ENCODE measurements around the gene CREB3L2. TPM values are rescaled to one million over a fixed set of nuclear protein-coding genes. Genes with fewer than 3 reads are reported as not detected.

CREB3L2 gene
- total and polyA plus RNA-seq, 12 donors = 11.4 to 169 (median 63.1) TPM

DNA sequence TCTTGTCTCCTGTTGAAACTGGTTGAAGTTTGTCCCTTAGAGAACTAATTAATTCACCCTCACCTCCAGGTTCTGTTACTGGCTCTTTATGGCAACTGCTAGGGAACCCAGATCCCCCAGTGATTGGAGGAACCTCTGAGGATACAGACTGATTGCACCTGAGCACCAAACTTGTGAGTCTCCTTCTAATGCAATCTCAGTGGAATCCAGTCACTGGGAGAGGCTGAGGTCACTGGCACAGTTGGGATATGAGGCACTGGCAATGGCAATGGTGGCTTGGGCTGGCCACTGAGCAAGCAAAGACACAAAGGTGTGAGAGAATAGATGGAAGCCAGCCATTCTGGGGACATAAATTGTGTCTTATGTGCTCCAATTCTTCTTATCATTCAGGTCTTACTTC lies 149.8 kb downstream of the CREB3L2 start:
- Histone ChIP-seq H3K9me3 (replicated peaks in 1 of 3) (no peaks in the 10 kb centered on the region), H3K4me3 (no peak overlapping the region), H3K4me1 (replicated peaks in 1 of 2) (peaks cover 3 to 9% of the 10 kb centered on the region in 2 donors), H3K27ac (no peak overlapping the region), H3K27me3 (no peaks in the 10 kb centered on the region), H3K36me3 (replicated peaks in 1 of 2) (no peaks in the 10 kb centered on the region)
- DNase-seq = no peak
- intact Hi-C loops (cut with DNase I) = no loop called here
- TF ChIP-seq, protein P1, sequence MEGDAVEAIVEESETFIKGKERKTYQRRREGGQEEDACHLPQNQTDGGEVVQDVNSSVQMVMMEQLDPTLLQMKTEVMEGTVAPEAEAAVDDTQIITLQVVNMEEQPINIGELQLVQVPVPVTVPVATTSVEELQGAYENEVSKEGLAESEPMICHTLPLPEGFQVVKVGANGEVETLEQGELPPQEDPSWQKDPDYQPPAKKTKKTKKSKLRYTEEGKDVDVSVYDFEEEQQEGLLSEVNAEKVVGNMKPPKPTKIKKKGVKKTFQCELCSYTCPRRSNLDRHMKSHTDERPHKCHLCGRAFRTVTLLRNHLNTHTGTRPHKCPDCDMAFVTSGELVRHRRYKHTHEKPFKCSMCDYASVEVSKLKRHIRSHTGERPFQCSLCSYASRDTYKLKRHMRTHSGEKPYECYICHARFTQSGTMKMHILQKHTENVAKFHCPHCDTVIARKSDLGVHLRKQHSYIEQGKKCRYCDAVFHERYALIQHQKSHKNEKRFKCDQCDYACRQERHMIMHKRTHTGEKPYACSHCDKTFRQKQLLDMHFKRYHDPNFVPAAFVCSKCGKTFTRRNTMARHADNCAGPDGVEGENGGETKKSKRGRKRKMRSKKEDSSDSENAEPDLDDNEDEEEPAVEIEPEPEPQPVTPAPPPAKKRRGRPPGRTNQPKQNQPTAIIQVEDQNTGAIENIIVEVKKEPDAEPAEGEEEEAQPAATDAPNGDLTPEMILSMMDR (IDR thresholded peaks at IDR 0.05) = no peak
- no peak for TF ChIP-seq POLR2A (IDR thresholded peaks at IDR 0.05)

DNA sequence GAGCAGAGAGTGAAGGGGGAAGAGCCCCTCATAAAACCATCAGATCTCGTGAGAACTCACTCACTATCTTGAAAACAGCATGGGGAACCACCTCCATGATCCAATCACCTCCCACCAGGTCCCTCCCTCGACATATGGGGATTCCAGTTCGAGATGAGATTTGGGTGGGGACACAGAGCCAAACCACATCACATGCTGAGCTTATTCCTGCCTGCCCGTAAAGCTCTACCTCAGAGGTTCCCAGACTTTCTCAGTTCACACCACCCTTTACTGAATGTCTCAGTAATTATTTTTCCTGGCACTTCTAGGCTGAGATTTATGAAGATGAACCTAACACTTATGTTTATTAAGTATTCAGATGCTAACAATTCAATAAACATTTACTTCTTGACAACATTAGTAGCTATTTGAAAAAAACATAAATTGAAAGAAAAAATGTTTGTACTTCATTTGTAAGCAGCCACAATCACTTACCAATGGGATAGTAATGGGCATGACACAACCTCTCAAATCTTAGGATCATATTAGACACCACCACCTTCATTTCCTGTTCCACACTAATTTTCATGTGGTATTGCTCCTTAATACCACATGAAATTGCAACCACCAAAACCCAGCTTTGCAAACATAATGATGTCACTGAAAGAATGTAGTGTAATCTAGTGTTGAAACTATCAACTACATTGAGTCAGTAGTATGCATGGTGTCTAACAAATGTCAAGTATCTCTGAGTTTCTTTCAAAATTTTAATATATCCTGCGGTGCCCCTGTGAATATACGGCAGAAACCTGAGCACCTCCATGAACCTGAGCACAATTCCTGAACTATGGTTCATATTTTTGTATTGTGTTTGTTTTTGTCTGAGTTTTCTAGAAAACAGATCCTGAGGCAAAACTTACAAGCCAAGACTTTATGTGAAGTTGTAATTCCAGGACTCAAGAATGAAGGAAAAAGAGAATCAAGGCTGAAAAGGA lies 150.6 kb downstream of the CREB3L2 start:
- no peak overlapping the region for H3K27ac ChIP-seq
- no peak overlapping the region for H3K4me3 ChIP-seq
- no peaks in the 10 kb centered on the region for H3K27me3 ChIP-seq
- H3K4me1 ChIP-seq (replicated peaks in 1 of 2) = peaks cover 7 to 13% of the 10 kb centered on the region in 2 donors
- H3K36me3 ChIP-seq (replicated peaks in 1 of 2) = no peaks in the 10 kb centered on the region
- 87 to 94% (median 93%) methylated on average over 6 of the region's 6 CpGs for WGBS, 4 donors
- TF ChIP-seq POLR2A (IDR thresholded peaks at IDR 0.05) = no peak
- TF ChIP-seq, protein P1 (IDR thresholded peaks at IDR 0.05) = no peak
- DNase-seq = no peak
- no peaks in the 10 kb centered on the region for H3K9me3 ChIP-seq (replicated peaks in 1 of 3)
- intact Hi-C loops (cut with DNase I) = no loop called here

- H3K27ac ChIP-seq = no peak overlapping the region
Measured at GRCh38 chr7:137850571-137850970, 151.3 kb downstream of the CREB3L2 start.

GRCh38 chr7:137848095-137848494 lies 153.8 kb downstream of the CREB3L2 start:
- Histone ChIP-seq H3K9me3 (replicated peaks in 1 of 3) (no peaks in the 10 kb centered on the region), H3K27ac (no peak overlapping the region), H3K36me3 (replicated peaks in 1 of 2) (no peaks in the 10 kb centered on the region), H3K4me1 (replicated peaks in 1 of 2) (peaks cover 6 to 7% of the 10 kb centered on the region in 2 donors), H3K4me3 (no peak overlapping the region), H3K27me3 (no peaks in the 10 kb centered on the region)
- WGBS, 4 donors = 85 to 88% (median 88%) methylated on average over 8 of the region's 8 CpGs
- intact Hi-C loops (cut with DNase I) = no loop called here
- TF ChIP-seq, protein P1 (IDR thresholded peaks at IDR 0.05) = no peak
- no peak for TF ChIP-seq POLR2A (IDR thresholded peaks at IDR 0.05)
- no peak for DNase-seq

More at GRCh38 chr7:137850571-137850970, 151.3 kb downstream of the CREB3L2 start:
- intact Hi-C loops (cut with DNase I) = no loop called here
- H3K4me1 ChIP-seq (replicated peaks in 1 of 2) = peaks cover 7 to 13% of the 10 kb centered on the region in 2 donors
- H3K4me3 ChIP-seq = no peak overlapping the region
- no peaks in the 10 kb centered on the region for H3K9me3 ChIP-seq (replicated peaks in 1 of 3)
- H3K27me3 ChIP-seq = no peaks in the 10 kb centered on the region
- H3K36me3 ChIP-seq (replicated peaks in 1 of 2) = no peaks in the 10 kb centered on the region
- no peak for DNase-seq
- WGBS, 4 donors = 30 to 62% (median 48%) methylated on average over 2 of the region's 2 CpGs
- TF ChIP-seq, protein P1 (IDR thresholded peaks at IDR 0.05) = no peak
- TF ChIP-seq POLR2A (IDR thresholded peaks at IDR 0.05) = no peak

All from adrenal gland (tissue), 12 donors.